Mesothelial cell of epicardium (in vitro differentiated cells): Measurements from ENCODE around the gene CDIP1. TPM values are rescaled to one million over a fixed set of nuclear protein-coding genes. Genes with fewer than 3 reads are reported as not detected.

Source experiments
- DNase-seq, 2 experiments: peaks; one replicate each; pipeline ENCODE4 v3.0.0; 2021; ENCODE audit warnings: low spot score in 2 of 2; ENCODE audit not compliant: unreplicated experiment in 2 of 2
- H3K27ac Mint-ChIP-seq: 2 replicates; pipeline ENCODE4 v1.8.0; 2021; ENCODE audit warnings: mixed read lengths
- H3K27me3 Mint-ChIP-seq: 2 replicates; pipeline ENCODE4 v1.8.0; 2021; ENCODE audit warnings: low read depth, mixed read lengths
- H3K36me3 Mint-ChIP-seq: 2 replicates; pipeline ENCODE4 v1.8.0; 2021; ENCODE audit warnings: mixed read lengths
- H3K4me1 Mint-ChIP-seq: 2 replicates; pipeline ENCODE4 v1.8.0; 2021; ENCODE audit warnings: mixed read lengths
- H3K4me3 Mint-ChIP-seq: 2 replicates; pipeline ENCODE4 v1.8.0; 2021; ENCODE audit warnings: mild to moderate bottlenecking, moderate library complexity, mixed read lengths
- H3K9me3 Mint-ChIP-seq: 2 replicates; pipeline ENCODE4 v1.8.0; 2021; ENCODE audit warnings: mixed read lengths
- total RNA-seq: library from RNA; stranded (reverse); gene quantifications from 3 replicates; pipeline ENCODE4 v1.2.1, GENCODE V29; 2021
- TF ChIP-seq, protein P1 (sequence below): fragments of 200-600 bp; sonication (generic); IDR thresholded peaks from one replicate; pipeline ENCODE4 v1.5.0; 2021; ENCODE audit warnings: antibody characterized with exemption; ENCODE audit not compliant: unreplicated experiment

CDIP1 gene
- total RNA-seq, 1 donor from 2014 or later = 24.2 TPM

DNA sequence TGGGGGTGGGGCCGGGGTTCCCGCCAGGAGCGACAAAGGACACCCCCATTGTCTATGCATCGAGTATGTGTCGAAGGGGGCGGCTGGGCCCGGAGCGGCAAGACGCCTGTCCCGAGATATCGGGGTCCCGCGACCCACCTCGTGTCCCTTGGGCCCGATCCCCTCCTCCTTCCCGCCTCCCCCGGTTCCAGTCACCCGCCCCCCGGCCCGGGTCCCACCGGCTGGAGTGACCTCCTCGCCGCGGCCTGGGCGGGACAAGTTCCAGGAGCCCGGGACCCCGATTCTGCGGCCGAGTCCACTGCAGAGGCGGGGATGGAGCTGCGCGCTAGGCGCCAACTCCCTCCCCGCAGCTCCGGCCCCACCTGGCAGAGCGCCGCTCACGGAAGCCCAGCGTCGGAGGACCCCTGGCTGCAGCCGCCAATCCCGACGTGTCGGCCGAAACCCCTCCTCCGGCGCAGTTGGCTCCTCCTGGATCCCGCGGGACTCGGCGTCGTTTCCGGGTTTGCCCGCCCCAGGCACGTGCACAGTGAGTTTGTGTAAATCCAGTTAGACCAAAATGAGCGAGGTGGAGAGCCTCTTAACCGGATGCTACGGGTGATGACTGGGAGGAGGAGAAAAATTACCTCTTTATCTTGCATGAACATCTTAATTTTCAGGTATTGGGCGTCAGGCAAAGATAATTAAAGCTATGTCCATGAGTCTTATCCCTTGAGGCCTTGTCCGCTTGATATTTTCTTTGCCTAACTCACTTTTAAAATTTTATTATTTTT lies 64.2 kb downstream of the CDIP1 start, which contains the start of gene NMRAL1:
Gene NMRAL1 (minus strand): TSS at position 434 of the 770 bp plus-strand sequence. CDS start 493 bp downstream, outside the sequence.
- Mint-ChIP-seq H3K9me3 (peaks cover 2% of the 10 kb centered on the region), H3K36me3 (peaks cover 5% of the 10 kb centered on the region), H3K27ac (peak within 1 kb of the TSS; percentile 83), H3K27me3 (no peaks in the 10 kb centered on the region), H3K4me3 (peak within 1 kb of the TSS; percentile 74), H3K4me1 (peaks cover 21% of the 10 kb centered on the region)
- TF ChIP-seq, protein P1, sequence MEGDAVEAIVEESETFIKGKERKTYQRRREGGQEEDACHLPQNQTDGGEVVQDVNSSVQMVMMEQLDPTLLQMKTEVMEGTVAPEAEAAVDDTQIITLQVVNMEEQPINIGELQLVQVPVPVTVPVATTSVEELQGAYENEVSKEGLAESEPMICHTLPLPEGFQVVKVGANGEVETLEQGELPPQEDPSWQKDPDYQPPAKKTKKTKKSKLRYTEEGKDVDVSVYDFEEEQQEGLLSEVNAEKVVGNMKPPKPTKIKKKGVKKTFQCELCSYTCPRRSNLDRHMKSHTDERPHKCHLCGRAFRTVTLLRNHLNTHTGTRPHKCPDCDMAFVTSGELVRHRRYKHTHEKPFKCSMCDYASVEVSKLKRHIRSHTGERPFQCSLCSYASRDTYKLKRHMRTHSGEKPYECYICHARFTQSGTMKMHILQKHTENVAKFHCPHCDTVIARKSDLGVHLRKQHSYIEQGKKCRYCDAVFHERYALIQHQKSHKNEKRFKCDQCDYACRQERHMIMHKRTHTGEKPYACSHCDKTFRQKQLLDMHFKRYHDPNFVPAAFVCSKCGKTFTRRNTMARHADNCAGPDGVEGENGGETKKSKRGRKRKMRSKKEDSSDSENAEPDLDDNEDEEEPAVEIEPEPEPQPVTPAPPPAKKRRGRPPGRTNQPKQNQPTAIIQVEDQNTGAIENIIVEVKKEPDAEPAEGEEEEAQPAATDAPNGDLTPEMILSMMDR = no peak
- DNase-seq = peak; percentile 76 to 88

DNA sequence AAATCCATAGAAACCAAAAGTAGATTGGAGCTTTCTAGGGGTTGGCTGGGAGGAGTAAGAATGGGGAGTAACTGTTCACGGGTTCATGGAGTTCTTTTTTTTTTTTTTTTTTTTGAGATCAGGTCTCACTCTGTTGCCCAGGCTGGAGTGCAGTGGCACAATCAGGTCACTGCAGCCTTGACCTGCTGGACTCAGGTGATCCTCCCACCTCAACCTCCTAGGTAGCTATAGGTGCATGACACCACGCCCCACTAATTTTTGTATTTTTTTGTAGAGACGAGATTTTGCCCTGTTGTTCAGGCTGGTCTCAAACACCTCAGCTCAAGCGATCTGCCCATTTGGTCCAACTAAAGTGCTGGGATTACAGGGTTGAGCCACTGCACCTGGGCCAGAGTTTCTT lies 65.7 kb downstream of the CDIP1 start:
- H3K36me3 Mint-ChIP-seq = peaks cover 10% of the 10 kb centered on the region
- peak overlapping the region; percentile 39 for H3K27ac Mint-ChIP-seq
- peak overlapping the region; percentile 64 for H3K4me3 Mint-ChIP-seq
- peaks cover 2% of the 10 kb centered on the region for H3K9me3 Mint-ChIP-seq
- peaks cover 19% of the 10 kb centered on the region for H3K4me1 Mint-ChIP-seq
- TF ChIP-seq, protein P1 = no peak
- H3K27me3 Mint-ChIP-seq = no peaks in the 10 kb centered on the region
- DNase-seq = no peak

GRCh38 chr16:4471869-4472268 lies 66.7 kb downstream of the CDIP1 start:
- Mint-ChIP-seq H3K27me3 (no peaks in the 10 kb centered on the region), H3K27ac (no peak overlapping the region), H3K4me1 (peaks cover 12% of the 10 kb centered on the region), H3K9me3 (peaks cover 2% of the 10 kb centered on the region), H3K36me3 (peaks cover 11% of the 10 kb centered on the region), H3K4me3 (no peak overlapping the region)
- TF ChIP-seq, protein P1 = no peak
- DNase-seq = no peak

DNA sequence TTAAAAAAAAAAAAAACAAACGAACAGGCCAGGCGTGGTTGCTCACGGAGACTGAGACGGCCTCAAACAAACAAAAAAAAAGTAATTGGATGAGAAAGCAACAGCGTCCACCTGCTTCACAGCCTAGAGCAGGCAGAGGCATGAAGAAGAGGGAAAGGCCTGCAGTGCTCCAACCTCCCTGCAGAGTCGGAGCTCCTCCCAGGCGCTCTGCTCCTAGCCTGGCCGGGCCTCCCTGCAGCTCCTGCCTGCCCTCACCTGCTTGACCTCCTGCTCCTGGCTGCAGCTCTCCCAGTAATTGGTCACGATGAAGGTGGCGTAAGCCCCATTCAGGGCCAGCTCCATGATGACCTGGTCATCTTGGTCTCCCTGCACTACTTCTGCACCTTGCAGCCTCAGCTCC lies 69.6 kb downstream of the CDIP1 start:
- peaks cover 8% of the 10 kb centered on the region for H3K4me1 Mint-ChIP-seq

GRCh38 chr16:4467916-4468315 lies 70.7 kb downstream of the CDIP1 start:
- Mint-ChIP-seq H3K4me1 (peaks cover 4% of the 10 kb centered on the region), H3K36me3 (peaks cover 26% of the 10 kb centered on the region), H3K27me3 (no peaks in the 10 kb centered on the region), H3K9me3 (no peaks in the 10 kb centered on the region), H3K4me3 (no peak overlapping the region), H3K27ac (no peak overlapping the region)
- TF ChIP-seq, protein P1 = no peak
- no peak for DNase-seq

More for the DNA sequence above, 69.6 kb downstream of the CDIP1 start:
- Mint-ChIP-seq H3K36me3 (peaks cover 23% of the 10 kb centered on the region), H3K27ac (no peak overlapping the region), H3K9me3 (no peaks in the 10 kb centered on the region), H3K4me3 (no peak overlapping the region), H3K27me3 (no peaks in the 10 kb centered on the region)
- DNase-seq = no peak
- TF ChIP-seq, protein P1 = no peak
